Astrocyte (in vitro differentiated cells and primary cell): ENCODE results near the gene ZMAT1.

Experiments used
- EZH2 ChIP-seq: IDR thresholded peaks from 2 replicates; pipeline ENCODE4 v1.6.1; 2012; ENCODE audit warnings: mild to moderate bottlenecking, low read length, inconsistent platforms; ENCODE audit not compliant: insufficient read depth
- TF ChIP-seq, protein P1 (sequence below): IDR thresholded peaks from 2 replicates; pipeline ENCODE4 v1.5.1; 2011; ENCODE audit warnings: low read depth, mild to moderate bottlenecking, inconsistent platforms, low read length, moderate library complexity; ENCODE audit not compliant: insufficient read depth

DNA sequence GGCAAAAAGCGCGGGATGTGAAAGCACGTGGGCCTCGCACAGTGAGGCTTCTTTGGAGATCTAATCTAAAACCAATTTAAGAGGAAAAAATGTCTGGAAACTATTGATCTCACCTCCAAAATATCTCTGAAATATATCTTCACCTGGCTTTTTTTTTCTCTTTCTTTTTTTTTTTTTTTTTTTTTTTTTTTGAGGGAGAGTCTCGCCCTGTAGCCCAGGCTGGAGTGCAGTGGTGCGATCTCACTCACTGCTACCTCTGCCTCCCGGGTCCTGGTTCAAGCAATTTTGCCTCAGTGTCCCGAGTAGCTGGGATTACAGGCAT is 383 bp upstream of the ZMAT1 start:
- TF ChIP-seq, protein P1, sequence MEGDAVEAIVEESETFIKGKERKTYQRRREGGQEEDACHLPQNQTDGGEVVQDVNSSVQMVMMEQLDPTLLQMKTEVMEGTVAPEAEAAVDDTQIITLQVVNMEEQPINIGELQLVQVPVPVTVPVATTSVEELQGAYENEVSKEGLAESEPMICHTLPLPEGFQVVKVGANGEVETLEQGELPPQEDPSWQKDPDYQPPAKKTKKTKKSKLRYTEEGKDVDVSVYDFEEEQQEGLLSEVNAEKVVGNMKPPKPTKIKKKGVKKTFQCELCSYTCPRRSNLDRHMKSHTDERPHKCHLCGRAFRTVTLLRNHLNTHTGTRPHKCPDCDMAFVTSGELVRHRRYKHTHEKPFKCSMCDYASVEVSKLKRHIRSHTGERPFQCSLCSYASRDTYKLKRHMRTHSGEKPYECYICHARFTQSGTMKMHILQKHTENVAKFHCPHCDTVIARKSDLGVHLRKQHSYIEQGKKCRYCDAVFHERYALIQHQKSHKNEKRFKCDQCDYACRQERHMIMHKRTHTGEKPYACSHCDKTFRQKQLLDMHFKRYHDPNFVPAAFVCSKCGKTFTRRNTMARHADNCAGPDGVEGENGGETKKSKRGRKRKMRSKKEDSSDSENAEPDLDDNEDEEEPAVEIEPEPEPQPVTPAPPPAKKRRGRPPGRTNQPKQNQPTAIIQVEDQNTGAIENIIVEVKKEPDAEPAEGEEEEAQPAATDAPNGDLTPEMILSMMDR: no peak
- TF ChIP-seq EZH2: no peak
